Right atrium auricular region (tissue), 2 donors: ENCODE measurements around the gene KCNMA1. TPM values are rescaled to one million over a fixed set of nuclear protein-coding genes. Genes with fewer than 3 reads are reported as not detected.

ENCODE experiments used
- DNase-seq: peaks from one replicate; pipeline ENCODE4 v3.0.0-alpha.2; 2019; ENCODE audit warnings: low spot score
- H3K27ac ChIP-seq, 2 donors: fragments of 200-600 bp; sonication (generic); 1 replicate in 1 of 2; 2 replicates in 1 of 2; pipeline ENCODE4 v1.5.1; 2016 to 2019
- H3K27me3 ChIP-seq, 2 donors: fragments of 200-600 bp; sonication (generic); one replicate each; pipeline versions ENCODE4 v1.5.1 to v1.6.0; 2017 to 2019
- H3K36me3 ChIP-seq: fragments of 200-600 bp; sonication (generic); one replicate; pipeline ENCODE4 v1.5.1; 2016
- H3K4me1 ChIP-seq, 2 donors: fragments of 200-600 bp; sonication (generic); one replicate each; pipeline versions ENCODE4 v1.5.1 to v1.6.0; 2017 to 2019
- H3K4me3 ChIP-seq, 2 donors: fragments of 200-600 bp; sonication (generic); 1 replicate in 1 of 2; 2 replicates in 1 of 2; pipeline ENCODE4 v1.5.1; 2017 to 2019; ENCODE audit warnings: mild to moderate bottlenecking in 1 of 2, moderate library complexity in 1 of 2
- H3K9me3 ChIP-seq, 2 donors: fragments of 200-600 bp; sonication (generic); one replicate each; pipeline ENCODE4 v1.5.1; 2019
- total RNA-seq, 2 donors: library from RNA; depleted of rRNA; stranded (reverse); fragments of >200 nt; gene quantifications; one replicate each; pipeline ENCODE4 v1.1.0, GENCODE V29; 2016
- TF ChIP-seq, protein P1 (sequence below), 2 donors: fragments of 200-600 bp; sonication (generic); IDR thresholded peaks; one replicate each; pipeline ENCODE4 v1.5.1; 2019; ENCODE audit warnings: antibody characterized with exemption in 2 of 2

KCNMA1 gene
- total RNA-seq, 2 donors from 2014 or later = 2.3 to 3.5 TPM

- H3K4me3 ChIP-seq = no peak overlapping the region
- H3K27me3 ChIP-seq = no peaks in the 10 kb centered on the region
- no peak overlapping the region for H3K27ac ChIP-seq
- H3K9me3 ChIP-seq = no peaks in the 10 kb centered on the region
- TF ChIP-seq, protein P1, sequence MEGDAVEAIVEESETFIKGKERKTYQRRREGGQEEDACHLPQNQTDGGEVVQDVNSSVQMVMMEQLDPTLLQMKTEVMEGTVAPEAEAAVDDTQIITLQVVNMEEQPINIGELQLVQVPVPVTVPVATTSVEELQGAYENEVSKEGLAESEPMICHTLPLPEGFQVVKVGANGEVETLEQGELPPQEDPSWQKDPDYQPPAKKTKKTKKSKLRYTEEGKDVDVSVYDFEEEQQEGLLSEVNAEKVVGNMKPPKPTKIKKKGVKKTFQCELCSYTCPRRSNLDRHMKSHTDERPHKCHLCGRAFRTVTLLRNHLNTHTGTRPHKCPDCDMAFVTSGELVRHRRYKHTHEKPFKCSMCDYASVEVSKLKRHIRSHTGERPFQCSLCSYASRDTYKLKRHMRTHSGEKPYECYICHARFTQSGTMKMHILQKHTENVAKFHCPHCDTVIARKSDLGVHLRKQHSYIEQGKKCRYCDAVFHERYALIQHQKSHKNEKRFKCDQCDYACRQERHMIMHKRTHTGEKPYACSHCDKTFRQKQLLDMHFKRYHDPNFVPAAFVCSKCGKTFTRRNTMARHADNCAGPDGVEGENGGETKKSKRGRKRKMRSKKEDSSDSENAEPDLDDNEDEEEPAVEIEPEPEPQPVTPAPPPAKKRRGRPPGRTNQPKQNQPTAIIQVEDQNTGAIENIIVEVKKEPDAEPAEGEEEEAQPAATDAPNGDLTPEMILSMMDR (IDR thresholded peaks at IDR 0.05) = no peak
- no peak for DNase-seq
- H3K4me1 ChIP-seq = no peaks in the 10 kb centered on the region
- H3K36me3 ChIP-seq = no peaks in the 10 kb centered on the region
These were observed 445.2 kb downstream of the KCNMA1 start for GRCh38 chr10:77192402-77192801.

- Histone ChIP-seq H3K27ac (no peak overlapping the region), H3K9me3 (no peaks in the 10 kb centered on the region), H3K4me1 (no peaks in the 10 kb centered on the region), H3K27me3 (no peaks in the 10 kb centered on the region), H3K4me3 (no peak overlapping the region), H3K36me3 (no peaks in the 10 kb centered on the region)
- TF ChIP-seq, protein P1 (IDR thresholded peaks at IDR 0.05) = no peak
- DNase-seq = no peak
These were observed 446.1 kb downstream of the KCNMA1 start for GRCh38 chr10:77191324-77192049.

GRCh38 chr10:77190291-77190690 lies 447.3 kb downstream of the KCNMA1 start:
- DNase-seq = no peak
- Histone ChIP-seq H3K4me3 (no peak overlapping the region), H3K4me1 (no peaks in the 10 kb centered on the region), H3K9me3 (no peaks in the 10 kb centered on the region), H3K27me3 (no peaks in the 10 kb centered on the region), H3K27ac (no peak overlapping the region), H3K36me3 (no peaks in the 10 kb centered on the region)
- TF ChIP-seq, protein P1 (IDR thresholded peaks at IDR 0.05) = no peak

GRCh38 chr10:77189520-77189919 lies 448.1 kb downstream of the KCNMA1 start:
- H3K9me3 ChIP-seq = no peaks in the 10 kb centered on the region
- no peak for DNase-seq
- H3K36me3 ChIP-seq = no peaks in the 10 kb centered on the region
- H3K4me3 ChIP-seq = no peak overlapping the region
- no peak overlapping the region for H3K27ac ChIP-seq
- TF ChIP-seq, protein P1 (IDR thresholded peaks at IDR 0.05) = no peak
- no peaks in the 10 kb centered on the region for H3K27me3 ChIP-seq
- H3K4me1 ChIP-seq = no peaks in the 10 kb centered on the region

GRCh38 chr10:77189075-77189474 lies 448.5 kb downstream of the KCNMA1 start:
- DNase-seq = no peak
- H3K27me3 ChIP-seq = no peaks in the 10 kb centered on the region

More at GRCh38 chr10:77189075-77189474, 448.5 kb downstream of the KCNMA1 start:
- H3K4me1 ChIP-seq = no peaks in the 10 kb centered on the region
- H3K9me3 ChIP-seq = no peaks in the 10 kb centered on the region
- TF ChIP-seq, protein P1 (IDR thresholded peaks at IDR 0.05) = no peak
- no peak overlapping the region for H3K27ac ChIP-seq
- H3K4me3 ChIP-seq = no peak overlapping the region
- H3K36me3 ChIP-seq = no peaks in the 10 kb centered on the region
